Type B pancreatic cell (in vitro differentiated cells): ENCODE data around the gene RNF220. TPM values are rescaled to one million over a fixed set of nuclear protein-coding genes. Genes with fewer than 3 reads are reported as not detected.

Source experiments
- DNase-seq: peaks from one replicate; pipeline ENCODE4 v3.0.0; 2021; ENCODE audit warnings: mixed read lengths; ENCODE audit not compliant: unreplicated experiment; ENCODE audit errors: extremely low spot score
- H3K27ac Mint-ChIP-seq: 2 replicates; pipeline ENCODE4 v1.8.0; 2021; ENCODE audit warnings: mild to moderate bottlenecking, mixed read lengths
- H3K27me3 Mint-ChIP-seq: 2 replicates; pipeline ENCODE4 v1.8.0; 2021; ENCODE audit warnings: mixed read lengths
- H3K36me3 Mint-ChIP-seq: 2 replicates; pipeline ENCODE4 v1.8.0; 2021; ENCODE audit warnings: mixed read lengths
- H3K4me1 Mint-ChIP-seq: one replicate; pipeline ENCODE4 v1.8.0; 2021; ENCODE audit warnings: mixed read lengths; ENCODE audit not compliant: unreplicated experiment
- H3K4me3 Mint-ChIP-seq: 2 replicates; pipeline ENCODE4 v1.8.0; 2021; ENCODE audit warnings: mild to moderate bottlenecking, mixed read lengths
- H3K9me3 Mint-ChIP-seq: 2 replicates; pipeline ENCODE4 v1.8.0; 2021; ENCODE audit warnings: mixed read lengths
- total RNA-seq: library from RNA; stranded (reverse); gene quantifications from 2 replicates; pipeline ENCODE4 v1.2.1, GENCODE V29; 2021; ENCODE audit warnings: low replicate concordance
- TF ChIP-seq, protein P1 (sequence below): fragments of 200-600 bp; sonication (generic); conservative IDR thresholded peaks from 2 replicates; pipeline ENCODE4 v1.5.0; 2021; ENCODE audit warnings: antibody characterized with exemption, mild to moderate bottlenecking

Gene RNF220
- total RNA-seq, 1 donor from 2014 or later = 87.1 TPM

DNA sequence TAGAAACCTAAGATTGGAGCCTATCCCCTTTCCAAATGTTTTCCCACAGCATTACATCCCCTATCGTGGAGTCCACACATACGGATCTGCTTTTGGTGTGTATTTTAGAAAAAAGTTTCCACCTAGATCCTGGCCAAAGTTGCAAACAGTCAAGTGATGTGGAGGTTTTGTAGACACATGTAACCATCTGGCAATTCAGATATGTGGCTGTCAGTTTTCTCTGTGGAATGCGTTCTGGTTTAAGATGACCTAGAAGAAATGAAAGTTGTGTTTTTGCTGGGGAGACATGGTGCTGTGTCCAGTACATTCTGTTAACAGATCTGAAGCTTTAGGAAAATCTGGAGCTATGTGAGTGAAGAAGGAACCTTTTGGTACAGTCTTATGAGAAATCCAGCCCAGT, 14.8 kb downstream of the RNF220 start:
- Mint-ChIP-seq H3K9me3 (no peaks in the 10 kb centered on the region), H3K27me3 (peaks cover 81% of the 10 kb centered on the region), H3K4me3 (no peak overlapping the region), H3K36me3 (no peaks in the 10 kb centered on the region), H3K27ac (no peak overlapping the region), H3K4me1 (peaks cover 32% of the 10 kb centered on the region)
- DNase-seq = no peak
- TF ChIP-seq, protein P1, sequence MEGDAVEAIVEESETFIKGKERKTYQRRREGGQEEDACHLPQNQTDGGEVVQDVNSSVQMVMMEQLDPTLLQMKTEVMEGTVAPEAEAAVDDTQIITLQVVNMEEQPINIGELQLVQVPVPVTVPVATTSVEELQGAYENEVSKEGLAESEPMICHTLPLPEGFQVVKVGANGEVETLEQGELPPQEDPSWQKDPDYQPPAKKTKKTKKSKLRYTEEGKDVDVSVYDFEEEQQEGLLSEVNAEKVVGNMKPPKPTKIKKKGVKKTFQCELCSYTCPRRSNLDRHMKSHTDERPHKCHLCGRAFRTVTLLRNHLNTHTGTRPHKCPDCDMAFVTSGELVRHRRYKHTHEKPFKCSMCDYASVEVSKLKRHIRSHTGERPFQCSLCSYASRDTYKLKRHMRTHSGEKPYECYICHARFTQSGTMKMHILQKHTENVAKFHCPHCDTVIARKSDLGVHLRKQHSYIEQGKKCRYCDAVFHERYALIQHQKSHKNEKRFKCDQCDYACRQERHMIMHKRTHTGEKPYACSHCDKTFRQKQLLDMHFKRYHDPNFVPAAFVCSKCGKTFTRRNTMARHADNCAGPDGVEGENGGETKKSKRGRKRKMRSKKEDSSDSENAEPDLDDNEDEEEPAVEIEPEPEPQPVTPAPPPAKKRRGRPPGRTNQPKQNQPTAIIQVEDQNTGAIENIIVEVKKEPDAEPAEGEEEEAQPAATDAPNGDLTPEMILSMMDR = no peak

DNA sequence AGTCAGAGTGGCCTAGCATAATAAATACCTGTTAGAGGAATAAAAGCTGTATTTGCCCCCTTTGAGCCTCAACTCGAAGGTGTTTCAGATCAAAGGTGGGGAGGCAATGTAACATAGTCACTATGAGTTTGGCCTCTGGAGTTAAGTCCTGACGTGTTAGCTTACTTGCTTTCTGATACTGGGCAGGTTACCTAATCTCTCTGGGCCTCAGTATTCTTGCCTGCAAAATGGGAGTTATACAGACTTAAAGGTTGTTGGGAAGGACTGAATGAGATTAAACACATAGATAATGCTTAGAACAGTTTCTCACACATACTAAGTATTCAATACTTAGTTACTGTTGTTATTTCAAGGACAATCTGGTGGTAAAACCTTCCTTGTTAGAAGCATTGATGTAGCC, 15.5 kb downstream of the RNF220 start:
- no peaks in the 10 kb centered on the region for H3K9me3 Mint-ChIP-seq
- no peaks in the 10 kb centered on the region for H3K36me3 Mint-ChIP-seq
- H3K4me3 Mint-ChIP-seq = no peak overlapping the region
- DNase-seq = no peak
- peaks cover 32% of the 10 kb centered on the region for H3K4me1 Mint-ChIP-seq
- TF ChIP-seq, protein P1 = no peak
- no peak overlapping the region for H3K27ac Mint-ChIP-seq
- H3K27me3 Mint-ChIP-seq = peaks cover 87% of the 10 kb centered on the region

DNA sequence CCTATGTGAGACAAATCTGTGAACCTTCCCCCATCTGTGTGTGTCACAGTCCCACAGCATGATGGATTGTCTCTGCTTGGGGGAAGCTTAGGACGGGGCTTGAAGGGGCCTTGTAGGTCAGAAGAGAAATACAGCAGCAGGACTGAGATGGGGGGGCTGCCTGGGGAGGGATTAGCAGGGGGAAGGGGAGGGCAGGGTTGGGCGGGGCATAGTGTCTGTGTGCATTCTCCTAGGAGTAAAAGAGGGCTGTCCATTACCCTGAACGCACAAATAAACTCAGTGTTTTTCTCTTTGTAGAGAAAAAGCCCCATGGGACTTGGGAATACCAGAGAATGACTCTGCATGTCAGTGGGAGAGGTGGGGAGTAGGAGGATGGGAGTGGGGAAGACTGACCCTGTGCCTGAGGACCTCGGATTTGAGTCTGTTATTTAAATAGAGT, 16.4 kb downstream of the RNF220 start:
- H3K36me3 Mint-ChIP-seq = no peaks in the 10 kb centered on the region
- H3K27me3 Mint-ChIP-seq = peaks cover 85% of the 10 kb centered on the region
- H3K9me3 Mint-ChIP-seq = no peaks in the 10 kb centered on the region
- DNase-seq = no peak
- no peak overlapping the region for H3K27ac Mint-ChIP-seq
- peaks cover 32% of the 10 kb centered on the region for H3K4me1 Mint-ChIP-seq
- TF ChIP-seq, protein P1 = no peak
- H3K4me3 Mint-ChIP-seq = peak overlapping the region; percentile 56

DNA sequence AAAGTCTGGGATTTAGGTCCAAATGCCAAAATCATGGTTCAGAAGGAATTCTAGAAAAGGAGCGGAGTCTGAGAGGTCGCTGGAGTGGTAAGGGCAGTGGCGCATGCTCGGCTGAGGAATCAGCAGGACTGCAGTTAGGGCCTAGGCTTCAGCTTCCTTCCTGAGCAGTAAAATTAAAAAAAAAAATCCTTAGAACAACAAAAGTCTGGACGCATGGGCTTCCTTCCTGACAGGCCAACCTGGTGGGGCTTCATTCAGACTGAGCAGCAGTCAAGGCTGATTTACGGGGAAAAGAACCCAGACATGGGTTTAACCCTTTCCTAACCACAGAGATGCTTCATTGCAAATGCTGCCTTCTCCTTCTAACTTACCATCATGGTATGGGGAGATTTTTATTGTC, 17.1 kb downstream of the RNF220 start:
- H3K9me3 Mint-ChIP-seq = no peaks in the 10 kb centered on the region
- no peak overlapping the region for H3K4me3 Mint-ChIP-seq
- peaks cover 84% of the 10 kb centered on the region for H3K27me3 Mint-ChIP-seq
- peak overlapping the region; percentile 12 for H3K27ac Mint-ChIP-seq
- no peak for DNase-seq
- H3K36me3 Mint-ChIP-seq = no peaks in the 10 kb centered on the region
- peaks cover 28% of the 10 kb centered on the region for H3K4me1 Mint-ChIP-seq
- TF ChIP-seq, protein P1 = no peak

DNA sequence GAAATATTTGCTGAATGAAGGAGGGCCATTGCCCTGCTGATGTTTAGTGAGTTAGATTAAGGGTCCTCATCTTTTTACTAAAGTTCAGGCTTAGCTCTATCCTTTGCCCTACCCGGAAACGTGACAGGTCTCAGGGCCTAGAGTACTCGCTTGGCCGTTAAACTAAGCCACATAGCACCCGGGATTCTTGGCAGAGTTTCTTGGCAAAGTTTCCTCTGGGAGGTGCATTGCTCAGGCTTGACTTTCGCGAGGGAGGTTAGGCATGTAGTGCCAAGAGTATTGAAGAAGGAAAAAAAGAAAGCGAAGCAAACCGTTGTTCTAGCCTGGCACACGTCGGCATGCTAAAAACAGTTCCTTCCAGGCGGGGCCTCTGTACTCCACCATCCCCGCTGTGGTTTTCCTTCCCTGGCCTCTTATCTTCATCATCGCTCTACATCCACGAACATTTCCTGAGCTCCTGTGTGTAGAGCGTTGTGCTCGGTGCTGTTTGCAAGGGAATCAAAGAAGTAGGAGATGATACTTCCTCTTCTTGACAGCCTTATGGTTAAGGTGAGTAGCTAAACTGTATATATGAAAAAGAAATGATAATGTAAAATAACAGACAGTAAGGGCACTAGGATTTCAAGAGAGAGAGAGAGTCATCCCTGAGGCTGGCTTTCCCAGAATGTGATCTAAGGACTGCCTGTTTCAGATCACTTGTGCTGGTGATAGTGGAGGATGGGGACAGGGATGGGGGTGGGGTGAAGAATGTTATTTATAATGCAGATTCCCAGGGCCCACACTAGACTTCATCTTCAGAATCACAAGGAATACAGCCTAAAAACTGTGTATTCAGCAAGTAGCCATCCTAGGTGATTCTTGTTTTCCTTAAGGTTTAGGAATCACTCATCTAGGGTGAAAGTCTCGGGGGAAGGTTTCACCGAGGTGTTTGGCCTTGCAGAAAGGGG, 18.8 kb downstream of the RNF220 start:
- Mint-ChIP-seq H3K27me3 (peaks cover 90% of the 10 kb centered on the region), H3K4me1 (peaks cover 26% of the 10 kb centered on the region), H3K27ac (no peak overlapping the region)

More for the DNA sequence above, 18.8 kb downstream of the RNF220 start:
- DNase-seq = no peak
- Mint-ChIP-seq H3K4me3 (no peak overlapping the region), H3K9me3 (no peaks in the 10 kb centered on the region), H3K36me3 (no peaks in the 10 kb centered on the region)
- TF ChIP-seq, protein P1 = no peak
